Transverse colon (tissue), 4 donors: ENCODE results near the gene GPR55. TPM values are rescaled to one million over a fixed set of nuclear protein-coding genes. Genes with fewer than 3 reads are reported as not detected.

Experiments
- DNase-seq: peaks from one replicate; pipeline ENCODE4 v3.0.0-alpha.2; 2019
- H3K27ac ChIP-seq, 4 donors: fragments of 200-600 bp; sonication (generic); 2 replicates each; pipeline ENCODE4 v1.5.1; 2016 to 2018; ENCODE audit warnings: inconsistent platforms in 4 of 4
- H3K27me3 ChIP-seq: fragments of 200-600 bp; sonication (generic); 2 replicates; pipeline ENCODE4 v1.5.1; 2017; ENCODE audit warnings: inconsistent platforms
- H3K36me3 ChIP-seq, 4 donors: fragments of 200-600 bp; sonication (generic); 2 replicates each; pipeline ENCODE4 v1.5.1; 2017 to 2019; ENCODE audit warnings: inconsistent platforms in 4 of 4
- H3K4me1 ChIP-seq, 4 donors: fragments of 200-600 bp; sonication (generic); 2 replicates each; pipeline ENCODE4 v1.5.1; 2017 to 2020; ENCODE audit warnings: inconsistent platforms in 4 of 4
- H3K4me3 ChIP-seq, 4 donors: fragments of 200-600 bp; sonication (generic); 1 replicate in 1 of 4; 2 replicates in 3 of 4; pipeline versions ENCODE4 v1.5.1 to v1.6.1; 2017 to 2019; ENCODE audit warnings: inconsistent platforms in 4 of 4
- H3K9me3 ChIP-seq, 2 donors: fragments of 200-600 bp; sonication (generic); 2 replicates each; pipeline ENCODE4 v1.5.1; 2017 to 2019; ENCODE audit warnings: inconsistent platforms in 2 of 2
- EP300 ChIP-seq: sonication (generic); formaldehyde crosslinking; IDR thresholded peaks from one replicate; pipeline ENCODE4 v1.6.1; 2017; ENCODE audit warnings: antibody characterized with exemption, low read depth
- POLR2A ChIP-seq: fragments of 450-650 bp; IDR thresholded peaks from one replicate; pipeline ENCODE4 v1.6.1; 2016; ENCODE audit warnings: antibody characterized with exemption, mild to moderate bottlenecking, moderate library complexity
- POLR2AphosphoS5 ChIP-seq, 3 donors: sonication (generic); formaldehyde crosslinking; IDR thresholded peaks; one replicate each; pipeline ENCODE4 v1.6.1; 2016; ENCODE audit warnings: antibody characterized with exemption in 3 of 3
- WGBS, 2 donors: methylation state at CpG; one replicate each; pipeline ENCODE4 v1.1.5; 2018; ENCODE audit warnings: low coverage in 1 of 2; 5-methylcytosine and 5-hydroxymethylcytosine counted together
- in situ Hi-C, 4 donors: fragments of 200-750 bp; cut with MboI; loops; one replicate each; pipeline versions ENCODE4 v1.15.0 to v1.15.1; 2017; ENCODE audit warnings: low sequenced_read_pairs in 3 of 4, low pct_ligation_motif_present in 1 of 4, low pct_unique_long_range_greater_than_20kb in 1 of 4
- intact Hi-C: fragments of 100-400 bp; cut with DNase I; formaldehyde crosslinking; loops from one replicate; pipeline ENCODE4 v1.15.1; 2023; ENCODE audit warnings: low total_unique reads
- total RNA-seq, 4 donors: library from RNA; depleted of rRNA; stranded (reverse); fragments of >200 nt; gene quantifications; one replicate each; pipeline ENCODE4 v1.1.0, GENCODE V29; 2016
- TF ChIP-seq, protein P1 (sequence below), 5 experiments: fragments of 200-600 bp in 3 of 5; fragments of 450-650 bp in 2 of 5; sonication (generic) in 3 of 5; IDR thresholded peaks; 1 replicate in 2 of 5; 2 replicates in 3 of 5; pipeline ENCODE4 v1.5.1; 2016 to 2017; ENCODE audit warnings: antibody characterized with exemption in 5 of 5, inconsistent platforms in 3 of 5, mild to moderate bottlenecking in 2 of 5, moderate library complexity in 1 of 5

The GPR55 gene
- total RNA-seq, 4 donors from 2014 or later, result 0.40 to 16.1 (median 2.0) TPM

DNA sequence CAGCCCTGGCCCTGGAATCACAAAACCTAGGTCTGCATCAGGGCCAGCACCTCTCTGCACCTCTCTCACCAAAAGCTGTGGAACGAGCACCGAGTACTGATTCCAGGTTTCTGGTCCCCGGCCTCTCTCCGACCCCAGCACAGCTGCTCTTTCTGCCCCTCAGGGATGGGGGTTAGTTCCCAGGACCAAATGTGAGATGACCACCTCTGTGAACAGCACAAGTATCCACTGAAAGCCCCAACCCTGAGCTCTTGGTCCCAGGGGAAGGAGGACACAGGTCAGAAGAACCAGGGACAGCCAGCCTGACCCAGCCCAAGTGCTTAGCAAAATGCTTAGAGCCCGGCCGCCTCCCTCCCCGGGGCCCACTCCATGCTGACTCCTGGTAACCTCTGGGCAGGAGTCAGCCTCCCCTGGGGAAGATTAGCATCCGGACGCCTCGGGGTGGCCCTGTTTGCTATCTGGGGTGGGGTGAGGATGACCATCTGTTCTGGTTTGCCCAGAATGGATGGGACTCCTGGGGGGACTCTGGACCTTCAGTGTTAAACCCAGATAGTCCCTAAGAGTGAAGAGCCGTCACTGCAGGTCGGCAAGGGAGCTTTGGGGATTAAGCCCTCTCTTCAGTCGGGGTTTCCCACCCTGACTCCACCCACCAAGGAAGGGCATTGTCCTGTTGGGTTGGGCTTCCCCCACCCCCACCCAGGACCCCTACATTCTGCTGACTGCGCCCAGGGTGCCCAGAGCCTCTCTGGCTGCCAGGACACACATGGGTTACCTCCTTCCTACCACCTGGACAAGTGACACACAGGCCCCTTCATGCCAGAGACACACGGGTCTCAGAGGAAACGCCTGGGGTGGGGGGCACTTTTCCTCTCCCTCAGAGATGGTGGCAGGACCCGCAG, 9.4 kb upstream of the GPR55 start:
- Histone ChIP-seq H3K4me3 (no peak overlapping the region), H3K27ac (no peak overlapping the region), H3K4me1 (no peaks in the 10 kb centered on the region), H3K9me3 (no peaks in the 10 kb centered on the region), H3K36me3 (no peaks in the 10 kb centered on the region), H3K27me3 (no peaks in the 10 kb centered on the region)
- TF ChIP-seq, protein P1, sequence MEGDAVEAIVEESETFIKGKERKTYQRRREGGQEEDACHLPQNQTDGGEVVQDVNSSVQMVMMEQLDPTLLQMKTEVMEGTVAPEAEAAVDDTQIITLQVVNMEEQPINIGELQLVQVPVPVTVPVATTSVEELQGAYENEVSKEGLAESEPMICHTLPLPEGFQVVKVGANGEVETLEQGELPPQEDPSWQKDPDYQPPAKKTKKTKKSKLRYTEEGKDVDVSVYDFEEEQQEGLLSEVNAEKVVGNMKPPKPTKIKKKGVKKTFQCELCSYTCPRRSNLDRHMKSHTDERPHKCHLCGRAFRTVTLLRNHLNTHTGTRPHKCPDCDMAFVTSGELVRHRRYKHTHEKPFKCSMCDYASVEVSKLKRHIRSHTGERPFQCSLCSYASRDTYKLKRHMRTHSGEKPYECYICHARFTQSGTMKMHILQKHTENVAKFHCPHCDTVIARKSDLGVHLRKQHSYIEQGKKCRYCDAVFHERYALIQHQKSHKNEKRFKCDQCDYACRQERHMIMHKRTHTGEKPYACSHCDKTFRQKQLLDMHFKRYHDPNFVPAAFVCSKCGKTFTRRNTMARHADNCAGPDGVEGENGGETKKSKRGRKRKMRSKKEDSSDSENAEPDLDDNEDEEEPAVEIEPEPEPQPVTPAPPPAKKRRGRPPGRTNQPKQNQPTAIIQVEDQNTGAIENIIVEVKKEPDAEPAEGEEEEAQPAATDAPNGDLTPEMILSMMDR (IDR thresholded peaks at IDR 0.05), result no peak
- TF ChIP-seq POLR2A (no peak), EP300 (no peak), POLR2AphosphoS5 (IDR thresholded peaks at IDR 0.05) (no peak)
- 87 to 100% methylated on average over 3 to 17 of the region's 17 CpGs for WGBS, 2 donors
- in situ Hi-C loops (no loop called here), intact Hi-C loops (no loop called here)
- no peak for DNase-seq

DNA sequence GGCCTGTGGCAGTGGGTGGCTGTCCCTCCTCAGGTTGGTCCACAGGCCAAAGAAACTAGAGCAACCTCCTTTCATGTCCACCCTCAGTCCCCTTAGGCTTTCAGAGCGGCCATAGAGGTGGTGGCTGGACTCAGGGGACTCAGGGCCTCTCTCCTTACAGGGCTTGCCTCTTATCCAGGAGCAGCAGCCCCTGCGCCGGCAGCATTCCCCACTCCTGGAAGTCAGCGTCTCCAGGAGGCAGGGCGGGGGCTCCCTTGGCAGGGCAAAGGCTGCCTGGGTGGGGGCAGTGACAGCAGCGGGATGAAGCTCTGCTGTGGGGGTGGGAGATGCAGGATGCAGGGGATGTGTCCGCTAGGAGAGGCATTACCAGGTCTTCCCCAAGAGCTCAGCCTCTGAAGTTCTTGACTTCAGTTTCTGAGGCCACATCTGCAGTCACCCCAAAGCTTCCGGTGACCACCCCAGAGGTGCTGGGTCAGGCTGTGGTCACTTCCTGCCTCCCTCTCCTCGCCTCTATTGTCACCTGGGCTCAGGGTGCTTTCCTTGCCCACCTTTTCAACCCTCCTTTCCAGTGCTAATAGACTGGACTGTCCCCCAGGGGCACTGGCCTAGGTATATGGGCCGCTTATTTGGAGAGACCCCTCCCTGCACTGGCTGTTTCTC, 8.6 kb upstream of the GPR55 start:
- H3K36me3 ChIP-seq, result no peaks in the 10 kb centered on the region
- H3K27ac ChIP-seq, result no peak overlapping the region
- H3K27me3 ChIP-seq, result no peaks in the 10 kb centered on the region
- in situ Hi-C loops (no loop called here), intact Hi-C loops (no loop called here)
- no peak overlapping the region for H3K4me3 ChIP-seq
- no peaks in the 10 kb centered on the region for H3K9me3 ChIP-seq
- H3K4me1 ChIP-seq, result no peaks in the 10 kb centered on the region
- no peak for TF ChIP-seq POLR2AphosphoS5 (IDR thresholded peaks at IDR 0.05)
- TF ChIP-seq, protein P1 (IDR thresholded peaks at IDR 0.05), result no peak
- no peak for TF ChIP-seq EP300
- no peak for TF ChIP-seq POLR2A
- 91% methylated on average over 9 of the region's 10 CpGs; no CpG with 5 or more reads in 1 of the 2 donors for WGBS, 2 donors
- no peak for DNase-seq

DNA sequence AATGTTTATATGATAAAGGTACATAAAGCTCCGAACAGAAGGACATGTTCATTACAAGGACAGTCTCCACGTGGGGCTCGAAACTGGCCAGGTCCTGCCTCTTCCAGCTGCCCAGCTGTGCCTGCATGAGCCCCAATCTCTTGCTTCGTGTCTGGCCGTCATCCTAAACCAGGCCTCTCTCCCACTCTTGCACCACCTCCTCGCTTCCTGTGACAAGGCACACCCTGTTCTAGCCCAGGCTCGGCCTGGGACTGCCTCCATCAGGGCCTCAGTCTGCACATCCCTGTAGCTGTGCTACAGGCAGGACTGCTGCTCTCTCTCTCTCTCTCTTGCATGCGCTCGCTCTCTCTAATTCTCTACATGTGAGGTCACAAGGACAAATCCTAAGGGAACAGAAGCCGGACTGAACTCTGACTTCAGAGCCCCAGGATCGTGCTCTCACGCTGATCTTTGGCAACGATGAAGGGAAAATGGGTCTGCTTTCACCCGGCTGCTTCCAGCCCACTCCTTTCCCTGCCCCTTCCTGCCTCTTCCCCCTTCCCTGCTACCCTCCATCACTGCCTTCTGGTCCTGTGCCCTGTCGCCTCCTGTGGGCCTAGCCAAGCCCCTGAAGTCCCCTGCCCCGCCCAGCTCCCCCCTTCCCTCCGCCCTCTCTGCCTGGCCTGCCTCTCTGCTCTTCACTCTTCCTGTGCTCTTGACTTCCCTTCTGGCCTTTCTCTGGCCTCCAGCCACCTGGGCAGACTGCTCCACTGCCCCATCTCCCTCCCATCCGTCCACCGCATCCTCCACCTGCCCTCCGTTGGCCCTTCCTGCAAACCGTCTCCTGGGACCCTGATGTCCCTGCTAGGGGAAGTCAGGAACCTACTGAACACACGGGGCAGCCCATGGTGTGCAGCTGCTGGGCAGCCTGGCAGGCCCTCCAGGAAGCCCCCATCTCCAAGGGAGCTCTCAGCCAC, 7.8 kb upstream of the GPR55 start:
- no peak overlapping the region for H3K27ac ChIP-seq
- DNase-seq, result no peak
- TF ChIP-seq POLR2A (no peak), EP300 (no peak), POLR2AphosphoS5 (IDR thresholded peaks at IDR 0.05) (no peak)
- TF ChIP-seq, protein P1 (IDR thresholded peaks at IDR 0.05), result no peak
- no peaks in the 10 kb centered on the region for H3K4me1 ChIP-seq
- no peaks in the 10 kb centered on the region for H3K27me3 ChIP-seq
- intact Hi-C loops (no loop called here), in situ Hi-C loops (no loop called here)
- 79 to 81% methylated on average over 13 to 22 of the region's 22 CpGs for WGBS, 2 donors
- no peak overlapping the region for H3K4me3 ChIP-seq
- no peaks in the 10 kb centered on the region for H3K9me3 ChIP-seq
- no peaks in the 10 kb centered on the region for H3K36me3 ChIP-seq
